GM23338 (cell line): Measurements from ENCODE around the gene NCKAP5. TPM values are rescaled to one million over a fixed set of nuclear protein-coding genes. Genes with fewer than 3 reads are reported as not detected.

Experiments
- ATAC-seq: fragments of 200-7000 bp; cut with Tn5 transposase; 3 replicates; pipeline ENCODE4 v1.9.1; 2020
- DNase-seq: peaks from one replicate; pipeline ENCODE4 v3.0.0-alpha.2; 2015; ENCODE audit warnings: low spot score
- H2AFZ ChIP-seq: fragments of 200-600 bp; sonication (generic); 2 replicates; pipeline ENCODE4 v1.8.0; 2016; ENCODE audit warnings: antibody characterized with exemption, mild to moderate bottlenecking, moderate library complexity
- H3F3A ChIP-seq: fragments of 200-600 bp; sonication (generic); replicated peaks from 2 replicates; pipeline ENCODE4 v1.8.0; 2017; ENCODE audit warnings: antibody characterized with exemption, mixed run types, low read depth
- H3K27ac ChIP-seq: fragments of 200-600 bp; sonication (generic); 2 replicates; pipeline ENCODE4 v1.6.1; 2016; ENCODE audit warnings: low read depth
- H3K27me3 ChIP-seq: fragments of 200-600 bp; sonication (generic); 2 replicates; pipeline ENCODE4 v1.8.0; 2016; ENCODE audit warnings: mild to moderate bottlenecking, mixed run types, moderate library complexity; ENCODE audit not compliant: insufficient read depth
- H3K36me3 ChIP-seq: fragments of 200-600 bp; sonication (generic); 2 replicates; pipeline ENCODE4 v1.8.0; 2016; ENCODE audit warnings: mild to moderate bottlenecking; ENCODE audit not compliant: insufficient read depth
- H3K4me1 ChIP-seq: fragments of 200-600 bp; sonication (generic); 2 replicates; pipeline ENCODE4 v1.8.0; 2016; ENCODE audit warnings: mild to moderate bottlenecking, moderate library complexity; ENCODE audit not compliant: insufficient read depth
- H3K4me2 ChIP-seq: fragments of 200-600 bp; sonication (generic); 2 replicates; pipeline ENCODE4 v1.7.1; 2017; ENCODE audit warnings: mixed run types
- H3K4me3 ChIP-seq: fragments of 200-600 bp; sonication (generic); 2 replicates; pipeline ENCODE4 v1.6.1; 2016; ENCODE audit warnings: mixed run types
- H3K79me2 ChIP-seq: fragments of 200-600 bp; sonication (generic); replicated peaks from 2 replicates; pipeline ENCODE4 v1.8.0; 2017; ENCODE audit warnings: mild to moderate bottlenecking; ENCODE audit not compliant: insufficient read depth
- H3K9me2 ChIP-seq: fragments of 200-600 bp; sonication (generic); 2 replicates; pipeline ENCODE4 v1.8.0; 2017; ENCODE audit not compliant: insufficient read depth
- H4K20me1 ChIP-seq: fragments of 200-600 bp; sonication (generic); replicated peaks from 2 replicates; pipeline ENCODE4 v1.8.0; 2017; ENCODE audit warnings: mild to moderate bottlenecking; ENCODE audit not compliant: insufficient read depth
- H3K27ac Mint-ChIP-seq: 2 replicates; pipeline ENCODE4 v1.8.0; 2020; ENCODE audit warnings: inconsistent platforms, mild to moderate bottlenecking, moderate library complexity, mixed read lengths
- H3K27me3 Mint-ChIP-seq: 3 replicates; pipeline ENCODE4 v1.8.0; 2022; ENCODE audit warnings: low read depth, mild to moderate bottlenecking, moderate library complexity, mixed read lengths, inconsistent platforms; ENCODE audit not compliant: insufficient read depth, poor library complexity
- H3K36me3 Mint-ChIP-seq: 3 replicates; pipeline ENCODE4 v1.8.0; 2021; ENCODE audit warnings: low read depth, mild to moderate bottlenecking, inconsistent platforms, moderate library complexity, mixed read lengths
- H3K4me1 Mint-ChIP-seq: 3 replicates; pipeline ENCODE4 v1.8.0; 2020; ENCODE audit warnings: mild to moderate bottlenecking, inconsistent platforms, mixed read lengths
- H3K4me3 Mint-ChIP-seq: 3 replicates; pipeline ENCODE4 v1.8.0; 2021; ENCODE audit warnings: moderate library complexity, mild to moderate bottlenecking, inconsistent platforms, mixed read lengths
- H3K9me3 Mint-ChIP-seq: 3 replicates; pipeline ENCODE4 v1.8.0; 2020; ENCODE audit warnings: moderate library complexity, mild to moderate bottlenecking, inconsistent platforms, mixed read lengths
- CREB1 ChIP-seq: fragments of 250-450 bp; sonication (Bioruptor Pico); IDR thresholded peaks from 2 replicates; pipeline ENCODE4 v1.5.0; 2020; ENCODE audit warnings: low read depth, mild to moderate bottlenecking, moderate library complexity
- EZH2 ChIP-seq: fragments of 200-600 bp; sonication (generic); IDR thresholded peaks from one replicate; pipeline ENCODE4 v1.8.0; 2017; ENCODE audit warnings: antibody characterized with exemption, mild to moderate bottlenecking, low read depth; ENCODE audit not compliant: unreplicated experiment
- JUNB ChIP-seq: IDR thresholded peaks from one replicate; pipeline ENCODE4 v1.6.1; 2016; ENCODE audit warnings: antibody characterized with exemption; ENCODE audit not compliant: unreplicated experiment
- NANOG ChIP-seq: IDR thresholded peaks from 2 replicates; pipeline ENCODE4 v1.6.1; 2016; ENCODE audit warnings: antibody characterized with exemption, borderline replicate concordance
- POLR2AphosphoS5 ChIP-seq: IDR thresholded peaks from 2 replicates; pipeline ENCODE4 v1.6.1; 2016; ENCODE audit warnings: antibody characterized with exemption, low read depth
- REST ChIP-seq: IDR thresholded peaks from one replicate; pipeline ENCODE4 v1.6.1; 2018; ENCODE audit warnings: antibody characterized with exemption; ENCODE audit not compliant: unreplicated experiment
- ZNF114 ChIP-seq: fragments of 250-450 bp; sonication (Bioruptor Pico); IDR thresholded peaks from 2 replicates; pipeline ENCODE4 v1.5.0; 2020; ENCODE audit warnings: mild to moderate bottlenecking, moderate library complexity
- ZNF331 ChIP-seq: fragments of 250-450 bp; sonication (Bioruptor Pico); IDR thresholded peaks from 2 replicates; pipeline ENCODE4 v1.5.0; 2020; ENCODE audit warnings: low read depth, mild to moderate bottlenecking, moderate library complexity
- ZNF462 ChIP-seq: fragments of 250-450 bp; sonication (Bioruptor Pico); IDR thresholded peaks from 2 replicates; pipeline ENCODE4 v1.5.0; 2020; ENCODE audit warnings: mild to moderate bottlenecking, moderate library complexity
- polyA plus RNA-seq: library from polyadenylated mRNA; unstranded; fragments of >200 nt; fragmentation: Nextera tagmentation; extraction: Ambion mirVana; gene quantifications from 2 replicates; pipeline ENCODE4 v1.2.1, GENCODE V29; 2016
- total RNA-seq: library from RNA; depleted of rRNA; stranded (reverse); fragments of >200 nt; shearing (Covaris generic); gene quantifications from 2 replicates; pipeline ENCODE4 v1.2.3, GENCODE V29; 2014

The NCKAP5 gene
- total and polyA plus RNA-seq, 2 experiments from 2014 or later: 0.34 to 0.73 TPM

GRCh38 chr2:133344849-133345248 is 223.4 kb downstream of the NCKAP5 start:
- peaks cover 8% of the 10 kb centered on the region; the same call in 2 of the 3 replicates for H3K4me1 Mint-ChIP-seq
- no peak overlapping the region for H3K27ac ChIP-seq
- no peak overlapping the region for H3K4me2 ChIP-seq
- H3F3A ChIP-seq: no peaks in the 10 kb centered on the region
- no peaks in the 10 kb centered on the region for H3K36me3 Mint-ChIP-seq
- no peaks in the 10 kb centered on the region for H3K79me2 ChIP-seq
- H3K36me3 ChIP-seq: no peaks in the 10 kb centered on the region
- no peak overlapping the region for H3K27ac Mint-ChIP-seq
- no peaks in the 10 kb centered on the region for H3K9me3 Mint-ChIP-seq
- ATAC-seq (no peak), DNase-seq (no peak)
- peaks cover 9% of the 10 kb centered on the region for H3K4me1 ChIP-seq
- no peaks in the 10 kb centered on the region for H4K20me1 ChIP-seq
- H3K4me3 Mint-ChIP-seq: no peak overlapping the region
- H3K9me2 ChIP-seq: peaks cover 7% of the 10 kb centered on the region; the same call in 1 of the 2 replicates
- H3K27me3 ChIP-seq: no peaks in the 10 kb centered on the region
- TF ChIP-seq NANOG (no peak), POLR2AphosphoS5 (no peak), ZNF462 (no peak), ZNF331 (CRISPR knock-in tag) (no peak), REST (no peak), ZNF114 (CRISPR knock-in tag) (no peak), CREB1 (CRISPR knock-in tag) (no peak), JUNB (no peak), EZH2 (no peak)
- no peaks in the 10 kb centered on the region for H3K27me3 Mint-ChIP-seq
- H3K4me3 ChIP-seq: no peak overlapping the region
- H2AFZ ChIP-seq: no peak overlapping the region
